SU-DHL-6 (cell line): ENCODE measurements around the gene EMC9.

Experiments used
- H2AFZ ChIP-seq: fragments of 200-600 bp; sonication (generic); 2 replicates; pipeline ENCODE4 v1.6.1; 2014; ENCODE audit warnings: low read depth, mild to moderate bottlenecking, moderate library complexity, mixed read lengths, antibody characterized with exemption, low read length; ENCODE audit not compliant: severe bottlenecking
- H3F3A ChIP-seq: fragments of 200-600 bp; shearing (Covaris generic); 2 replicates; pipeline ENCODE4 v1.6.0; 2016; ENCODE audit warnings: antibody characterized with exemption, mild to moderate bottlenecking; ENCODE audit not compliant: insufficient read depth
- H3K27ac ChIP-seq: fragments of 200-600 bp; sonication (generic); 2 replicates; pipeline ENCODE4 v1.5.1; 2016; ENCODE audit warnings: low read depth, mild to moderate bottlenecking, low read length, moderate library complexity, mixed read lengths
- H3K27me3 ChIP-seq: fragments of 200-600 bp; sonication (generic), shearing (Covaris generic); 2 replicates; pipeline ENCODE4 v1.6.0; 2014; ENCODE audit warnings: mild to moderate bottlenecking, low read length
- H3K36me3 ChIP-seq: fragments of 200-600 bp; sonication (generic); 2 replicates; pipeline ENCODE4 v1.6.1; 2014; ENCODE audit warnings: mild to moderate bottlenecking, low read length, mixed read lengths
- H3K4me2 ChIP-seq: fragments of 300-600, 200-600 bp; shearing (Covaris generic), sonication (generic); 2 replicates; pipeline ENCODE4 v1.6.0; 2014; ENCODE audit warnings: low read length, low read depth, mild to moderate bottlenecking; ENCODE audit not compliant: poor library complexity, severe bottlenecking
- H3K4me3 ChIP-seq: fragments of 200-600 bp; sonication (generic); 2 replicates; pipeline ENCODE4 v1.5.1; 2014; ENCODE audit warnings: antibody characterized with exemption, low read length, mild to moderate bottlenecking, mixed read lengths; ENCODE audit not compliant: insufficient read depth, poor library complexity, severe bottlenecking
- H3K79me2 ChIP-seq: fragments of 200-600 bp; sonication (generic); 2 replicates; pipeline ENCODE4 v1.6.1; 2014; ENCODE audit warnings: mild to moderate bottlenecking, low read length, moderate library complexity; ENCODE audit not compliant: insufficient read depth
- H3K9ac ChIP-seq: fragments of 200-600 bp; sonication (generic); 2 replicates; pipeline ENCODE4 v1.7.0; 2014; ENCODE audit warnings: mild to moderate bottlenecking, low read length
- H3K9me2 ChIP-seq: fragments of 200-600 bp; sonication (generic); replicated peaks from 2 replicates; pipeline ENCODE4 v1.6.1; 2014; ENCODE audit warnings: low read length; ENCODE audit not compliant: insufficient read depth
- H3K9me3 ChIP-seq: fragments of 200-600 bp; sonication (generic); 2 replicates; pipeline ENCODE4 v1.6.1; 2014; ENCODE audit warnings: low read length, mixed read lengths; ENCODE audit not compliant: insufficient read depth
- H4K20me1 ChIP-seq: fragments of 200-600 bp; sonication (generic); 2 replicates; pipeline ENCODE4 v1.6.1; 2014; ENCODE audit warnings: low read depth, mild to moderate bottlenecking, antibody characterized with exemption, low read length, moderate library complexity, mixed read lengths
- EZH2phosphoT487 ChIP-seq: fragments of 200-600 bp; sonication (generic), shearing (Covaris generic); conservative IDR thresholded peaks from 2 replicates; pipeline ENCODE4 v1.6.1; 2018; ENCODE audit warnings: mild to moderate bottlenecking, antibody characterized with exemption, low read length, moderate library complexity, mixed read lengths
- TF ChIP-seq, protein P1 (sequence below): fragments of 200-600 bp; sonication (generic); IDR thresholded peaks from one replicate; pipeline ENCODE4 v1.5.1; 2017; ENCODE audit warnings: antibody characterized with exemption, mild to moderate bottlenecking, low read length, moderate library complexity; ENCODE audit not compliant: insufficient read depth, poor library complexity, severe bottlenecking

EMC9 gene

DNA sequence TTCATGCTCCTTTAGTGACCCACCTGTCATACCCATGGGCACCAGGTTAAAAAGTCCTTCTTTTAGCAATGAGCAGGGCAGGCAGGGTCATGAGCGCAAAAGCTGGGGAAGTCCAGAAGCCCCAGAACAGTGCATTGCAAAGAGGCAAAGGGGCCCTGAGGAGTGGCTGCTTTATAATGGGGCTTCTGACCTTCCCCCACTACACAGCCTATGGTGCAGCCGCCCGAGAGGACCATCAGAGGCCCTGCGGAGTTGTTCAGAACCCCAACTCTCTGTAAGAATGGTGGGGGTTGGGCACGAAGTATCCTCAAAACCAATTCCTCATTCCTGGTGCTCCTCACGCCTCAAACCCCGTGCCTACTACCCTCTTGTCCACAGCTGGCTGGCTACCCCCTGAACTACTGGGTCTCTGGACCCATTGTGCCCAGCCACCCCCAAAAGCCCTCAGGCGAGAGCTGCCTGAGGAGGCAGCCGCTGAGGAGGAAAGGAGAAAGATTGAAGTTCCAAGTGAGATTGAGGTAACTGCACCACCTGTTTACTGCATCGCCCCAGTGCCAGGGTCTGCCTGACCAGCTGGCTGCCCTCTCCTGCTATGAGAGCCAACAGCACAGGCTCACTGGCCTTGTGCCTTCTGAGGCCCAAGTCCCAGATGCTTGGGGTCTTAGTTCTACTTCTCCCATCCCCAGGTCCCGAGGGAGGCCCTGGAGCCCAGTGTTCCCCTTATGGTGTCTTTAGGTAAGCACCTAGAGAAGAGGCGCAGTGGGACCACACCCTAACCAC, 37.2 kb upstream of the EMC9 start:
- H3K9ac ChIP-seq = no peak overlapping the region
- H3K4me2 ChIP-seq = no peak overlapping the region
- H3K9me3 ChIP-seq = no peaks in the 10 kb centered on the region
- no peaks in the 10 kb centered on the region for H3F3A ChIP-seq
- H3K27ac ChIP-seq = no peak overlapping the region
- no peak overlapping the region for H3K4me3 ChIP-seq
- H3K79me2 ChIP-seq = no peaks in the 10 kb centered on the region
- H3K9me2 ChIP-seq = no peaks in the 10 kb centered on the region
- TF ChIP-seq, protein P1, sequence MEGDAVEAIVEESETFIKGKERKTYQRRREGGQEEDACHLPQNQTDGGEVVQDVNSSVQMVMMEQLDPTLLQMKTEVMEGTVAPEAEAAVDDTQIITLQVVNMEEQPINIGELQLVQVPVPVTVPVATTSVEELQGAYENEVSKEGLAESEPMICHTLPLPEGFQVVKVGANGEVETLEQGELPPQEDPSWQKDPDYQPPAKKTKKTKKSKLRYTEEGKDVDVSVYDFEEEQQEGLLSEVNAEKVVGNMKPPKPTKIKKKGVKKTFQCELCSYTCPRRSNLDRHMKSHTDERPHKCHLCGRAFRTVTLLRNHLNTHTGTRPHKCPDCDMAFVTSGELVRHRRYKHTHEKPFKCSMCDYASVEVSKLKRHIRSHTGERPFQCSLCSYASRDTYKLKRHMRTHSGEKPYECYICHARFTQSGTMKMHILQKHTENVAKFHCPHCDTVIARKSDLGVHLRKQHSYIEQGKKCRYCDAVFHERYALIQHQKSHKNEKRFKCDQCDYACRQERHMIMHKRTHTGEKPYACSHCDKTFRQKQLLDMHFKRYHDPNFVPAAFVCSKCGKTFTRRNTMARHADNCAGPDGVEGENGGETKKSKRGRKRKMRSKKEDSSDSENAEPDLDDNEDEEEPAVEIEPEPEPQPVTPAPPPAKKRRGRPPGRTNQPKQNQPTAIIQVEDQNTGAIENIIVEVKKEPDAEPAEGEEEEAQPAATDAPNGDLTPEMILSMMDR = no peak
- no peak for TF ChIP-seq EZH2phosphoT487
- no peaks in the 10 kb centered on the region for H3K27me3 ChIP-seq
- H4K20me1 ChIP-seq = no peaks in the 10 kb centered on the region
- H3K36me3 ChIP-seq = no peaks in the 10 kb centered on the region
- no peak overlapping the region for H2AFZ ChIP-seq

DNA sequence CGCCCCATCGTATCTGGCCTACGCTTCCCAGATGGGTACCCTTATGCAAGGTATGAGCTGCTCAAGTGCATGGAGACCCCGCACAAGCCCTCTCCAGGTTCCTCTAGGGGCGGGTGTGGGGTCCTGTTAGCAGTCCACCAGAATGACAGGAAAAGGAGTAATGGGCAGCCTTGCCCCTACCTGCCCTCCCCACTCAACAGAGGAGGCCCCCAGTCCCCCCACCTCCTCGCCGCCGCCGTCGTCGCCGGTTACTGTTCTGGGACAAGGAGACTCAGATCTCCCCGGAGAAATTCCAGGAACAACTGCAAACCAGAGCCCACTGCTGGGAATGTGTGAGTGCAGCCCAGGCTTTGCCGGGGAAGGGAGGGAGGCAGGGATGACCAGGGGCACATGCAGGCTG, 36.5 kb upstream of the EMC9 start:
- Histone ChIP-seq H3F3A (no peaks in the 10 kb centered on the region), H3K9me2 (no peaks in the 10 kb centered on the region), H3K79me2 (no peaks in the 10 kb centered on the region), H4K20me1 (no peaks in the 10 kb centered on the region), H3K36me3 (no peaks in the 10 kb centered on the region), H3K27ac (no peak overlapping the region), H3K9me3 (no peaks in the 10 kb centered on the region), H3K27me3 (no peaks in the 10 kb centered on the region), H3K9ac (no peak overlapping the region), H2AFZ (no peak overlapping the region), H3K4me2 (no peak overlapping the region), H3K4me3 (no peak overlapping the region)
- TF ChIP-seq, protein P1 = no peak
- TF ChIP-seq EZH2phosphoT487 = no peak

DNA sequence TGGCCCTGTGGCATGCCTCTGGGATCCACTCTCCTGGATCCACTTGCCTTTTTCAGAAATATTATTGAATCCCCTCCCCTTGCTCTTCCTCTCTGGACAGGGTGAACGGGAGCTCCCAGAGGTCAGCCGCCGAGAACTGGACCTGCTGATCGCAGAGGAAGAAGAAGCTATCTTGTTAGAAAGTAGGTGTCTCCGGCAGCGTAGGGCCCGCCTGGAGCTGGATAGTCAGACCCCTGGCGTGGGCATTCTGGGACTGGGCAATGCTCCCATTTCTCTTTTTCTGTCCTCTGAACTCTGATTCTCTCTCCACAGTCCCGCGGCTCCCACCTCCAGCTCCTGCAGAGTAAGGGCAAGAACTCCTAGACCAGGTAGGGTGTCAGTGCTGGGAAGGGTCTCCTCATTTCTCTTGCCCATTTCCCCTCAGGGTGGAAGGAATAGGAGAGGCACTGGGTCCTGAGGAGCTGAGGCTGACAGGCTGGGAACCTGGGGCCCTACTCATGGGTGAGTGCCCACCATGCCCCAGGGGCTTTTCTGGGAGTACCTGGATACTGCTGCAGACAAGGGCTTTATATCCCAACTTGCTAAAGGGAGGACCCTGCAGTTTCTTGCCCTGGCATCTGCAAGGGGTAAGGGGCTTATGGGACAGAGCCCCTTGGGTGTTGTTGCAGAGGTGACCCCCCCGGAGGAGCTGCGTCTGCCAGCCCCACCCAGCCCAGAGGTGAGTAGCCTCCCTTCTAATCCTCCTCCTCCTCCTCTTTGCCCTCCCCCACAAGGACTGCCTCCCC, 35.8 kb upstream of the EMC9 start:
- no peaks in the 10 kb centered on the region for H3K36me3 ChIP-seq
- no peak overlapping the region for H3K27ac ChIP-seq
- H2AFZ ChIP-seq = no peak overlapping the region

More for the DNA sequence above, 35.8 kb upstream of the EMC9 start:
- TF ChIP-seq EZH2phosphoT487 = no peak
- TF ChIP-seq, protein P1 = no peak
- Histone ChIP-seq H3K4me2 (no peak overlapping the region), H3K4me3 (no peak overlapping the region), H3K9me3 (no peaks in the 10 kb centered on the region), H3K9ac (no peak overlapping the region), H3K9me2 (no peaks in the 10 kb centered on the region), H3K79me2 (no peaks in the 10 kb centered on the region), H3K27me3 (no peaks in the 10 kb centered on the region), H3F3A (no peaks in the 10 kb centered on the region), H4K20me1 (no peaks in the 10 kb centered on the region)
